ENCODE data around the gene TMEM98. TPM values are rescaled to one million over a fixed set of nuclear protein-coding genes. Genes with fewer than 3 reads are reported as not detected.

Gene TMEM98
- total and polyA plus RNA-seq, 2 of the 8 experiments (the other 6 are each of a cell fraction or from before 2014, with no cell fraction given): 86.1 to 232 TPM

DNA sequence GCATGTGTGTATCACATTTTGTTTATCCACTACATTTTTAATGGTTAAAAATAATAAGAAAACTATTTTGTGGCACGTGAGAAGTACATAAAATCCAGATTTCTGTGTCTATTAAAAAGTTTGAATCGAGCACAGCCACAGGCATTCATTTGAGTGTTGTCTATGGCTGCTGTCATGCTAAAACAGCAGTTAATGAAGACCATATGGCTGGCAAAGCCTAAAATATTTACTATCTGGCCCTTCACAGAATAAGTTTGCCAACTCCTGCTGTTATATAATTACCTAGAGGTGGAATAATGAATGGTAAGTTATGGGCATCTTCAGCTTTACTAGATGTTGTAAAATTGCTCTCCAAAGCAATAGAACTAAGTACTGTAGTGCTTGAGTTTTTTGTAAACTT, 30.5 kb downstream of the TMEM98 start:
- H2BK5ac ChIP-seq (ENCODE audit: low read depth, low read length): no peak overlapping the region
- WGBS, 2 experiments (ENCODE audit: extremely low coverage in 1 of 2, insufficient coverage in 1 of 2, insufficient read length in 1 of 2, insufficient replicate concordance in 2 of 2, low coverage in 1 of 2, low lambda C conversion rate in 2 of 2, missing lambda C conversion rate in 1 of 2): 40% methylated on average over 2 of the region's 2 CpGs; no CpG with 5 or more reads in 1 of the 2 experiments

More for the DNA sequence above, 30.5 kb downstream of the TMEM98 start:
- Histone ChIP-seq H2BK120ac (replicated peaks; ENCODE audit: low read depth, low read length) (no peak overlapping the region), H3K27ac (ENCODE audit: low read depth, low read length) (no peak overlapping the region), H2AK5ac (ENCODE audit: low read depth, low read length) (no peak overlapping the region), H4K20me1 (replicated peaks in 1 of 2; ENCODE audit: control insufficient read depth in 1 of 2, insufficient read depth in 2 of 2, low read length in 2 of 2) (no peaks in the 10 kb centered on the region), H3K4me1 (replicated peaks in 1 of 4; ENCODE audit: control insufficient read depth in 3 of 4, insufficient read depth in 4 of 4, low read length in 3 of 4) (no peaks in the 10 kb centered on the region), H3K79me1 (ENCODE audit: low read depth, low read length) (no peaks in the 10 kb centered on the region), H2BK20ac (ENCODE audit: low read length) (no peak overlapping the region), H2BK12ac (ENCODE audit: low read depth, low read length) (no peak overlapping the region), H4K5ac (ENCODE audit: insufficient read length, low read depth, low read length) (no peak overlapping the region), H3K79me2 (ENCODE audit: control insufficient read depth in 1 of 2, insufficient read depth in 2 of 2, low read length in 2 of 2) (no peaks in the 10 kb centered on the region), H3K9ac (replicated peaks in 1 of 4; ENCODE audit: extremely low read depth in 1 of 4, low read depth in 3 of 4, low read length in 3 of 4) (no peak overlapping the region), H3K36me3 (ENCODE audit: control insufficient read depth in 2 of 4, insufficient read depth in 4 of 4, low read length in 3 of 4) (no peaks in the 10 kb centered on the region), H3K27me3 (replicated peaks in 1 of 4; ENCODE audit: control insufficient read depth in 3 of 4, extremely low read depth in 1 of 4, insufficient read depth in 3 of 4, low read length in 3 of 4) (no peaks in the 10 kb centered on the region), H3K23ac (ENCODE audit: insufficient read length) (no peak overlapping the region), H2BK15ac (ENCODE audit: low read length) (no peak overlapping the region), H3K18ac (ENCODE audit: extremely low read depth, low read length) (no peak overlapping the region), H3K4me2 (ENCODE audit: insufficient read depth in 1 of 2, low read depth in 2 of 2, low read length in 2 of 2) (no peak overlapping the region), H3K4ac (replicated peaks; ENCODE audit: insufficient read length, low read depth, low read length) (no peak overlapping the region), H3K14ac (ENCODE audit: insufficient read length) (no peak overlapping the region), H3K4me3 (ENCODE audit: extremely low read depth in 1 of 4, insufficient read depth in 2 of 4, low read depth in 3 of 4, low read length in 4 of 4) (no peak overlapping the region), H3K9me3 (ENCODE audit: insufficient read depth in 2 of 2, low read depth in 1 of 2, low read length in 1 of 2) (no peaks in the 10 kb centered on the region), H4K91ac (replicated peaks; ENCODE audit: insufficient read length, low read length) (no peak overlapping the region), H3K23me2 (ENCODE audit: low read depth, low read length) (no peaks in the 10 kb centered on the region), H4K8ac (ENCODE audit: extremely low read depth, insufficient read depth, low read length) (no peak overlapping the region), H2AFZ (ENCODE audit: low read length) (no peak overlapping the region), H3K56ac (replicated peaks; ENCODE audit: insufficient read length, low read depth, low read length) (no peak overlapping the region)
- ChIA-PET CTCF (ENCODE audit: partially characterized antibody) (no interaction called here), POLR2A (ENCODE audit: partially characterized antibody) (interaction anchor here (1.3 kb wide), 1 partner anchor 11 kb away, joined by 3 read pairs; no protein-coding TSS in a partner anchor)
- TF ChIP-seq RFX5 (IDR thresholded peaks at IDR 0.05; ENCODE audit: borderline replicate concordance, low read depth, low read length) (no peak), CBX8 (IDR thresholded peaks at IDR 0.05; ENCODE audit: borderline replicate concordance, low read depth, low read length) (no peak), NANOG (IDR thresholded peaks at IDR 0.05; ENCODE audit: insufficient read depth, low read depth, low read length, poor library complexity, severe bottlenecking) (no peak), ZNF274 (IDR thresholded peaks at IDR 0.05; ENCODE audit: borderline replicate concordance, extremely low read depth, low read length) (no peak), GTF2F1 (IDR thresholded peaks at IDR 0.05; ENCODE audit: borderline replicate concordance, low read depth, low read length) (no peak), RAD21 (IDR thresholded peaks at IDR 0.05 in 1 of 2, conservative IDR thresholded peaks at IDR 0.05 in 1 of 2; ENCODE audit: low read depth in 2 of 2, low read length in 2 of 2) (no peak), SP2 (IDR thresholded peaks at IDR 0.05; ENCODE audit: low read length) (no peak), FOSL1 (IDR thresholded peaks at IDR 0.05; ENCODE audit: insufficient read depth, low read depth, low read length) (no peak), SIX5 (IDR thresholded peaks at IDR 0.05; ENCODE audit: low read depth, low read length) (no peak)
- FAIRE-seq: no peak
- no peak for DNase-seq (ENCODE audit: low read depth in 1 of 2, low spot score in 2 of 2)
